H1 (cell line): ENCODE data around the gene PDE1C. TPM values are rescaled to one million over a fixed set of nuclear protein-coding genes. Genes with fewer than 3 reads are reported as not detected.

Source experiments
- GTF2F1 ChIP-seq: IDR thresholded peaks from 2 replicates; pipeline ENCODE4 v1.6.1; 2012; ENCODE audit warnings: low read depth, low read length, improper control_type of control experiment, borderline replicate concordance
- YY1 ChIP-seq: IDR thresholded peaks from 2 replicates; pipeline ENCODE4 v1.6.1; 2011; ENCODE audit warnings: low read depth, mild to moderate bottlenecking, low read length
- polyA plus RNA-seq, 7 experiments: library from polyadenylated mRNA; depleted of rRNA in 3 of 7; stranded (reverse) in 5 of 7; unstranded in 2 of 7; fragments of >200 nt in 5 of 7; fragments of 200-250 nt in 2 of 7; gene quantifications; 1 replicate in 5 of 7; 2 replicates in 1 of 7; 4 replicates in 1 of 7; pipeline versions ENCODE4 v1.2.1 to v1.2.3, GENCODE V29; 2011 to 2013; ENCODE audit warnings: missing spikeins in 2 of 7, mixed read lengths in 2 of 7
- total RNA-seq: library from RNA; stranded (reverse); fragmentation: NEBNext Ultra II Directional; extraction: Animal tissue kit (Norgen Biotek cat#: 25700); gene quantifications from 2 replicates; pipeline ENCODE4 v1.2.1, GENCODE V29; 2021
- TF ChIP-seq, protein P1 (sequence below), 3 experiments: IDR thresholded peaks; 1 replicate in 2 of 3; 2 replicates in 1 of 3; pipeline versions ENCODE4 v1.5.1 to v1.6.1; 2011; ENCODE audit warnings: low read length in 3 of 3, mild to moderate bottlenecking in 3 of 3, inconsistent platforms in 2 of 3, low read depth in 1 of 3, moderate library complexity in 1 of 3; ENCODE audit not compliant: insufficient read depth in 1 of 3; ENCODE audit errors: control extremely low read depth in 1 of 3

The PDE1C gene
- total and polyA plus RNA-seq, 2 of the 8 experiments (the other 6 are each of a cell fraction or from before 2014, with no cell fraction given): 0.11 to 1.1 TPM

DNA sequence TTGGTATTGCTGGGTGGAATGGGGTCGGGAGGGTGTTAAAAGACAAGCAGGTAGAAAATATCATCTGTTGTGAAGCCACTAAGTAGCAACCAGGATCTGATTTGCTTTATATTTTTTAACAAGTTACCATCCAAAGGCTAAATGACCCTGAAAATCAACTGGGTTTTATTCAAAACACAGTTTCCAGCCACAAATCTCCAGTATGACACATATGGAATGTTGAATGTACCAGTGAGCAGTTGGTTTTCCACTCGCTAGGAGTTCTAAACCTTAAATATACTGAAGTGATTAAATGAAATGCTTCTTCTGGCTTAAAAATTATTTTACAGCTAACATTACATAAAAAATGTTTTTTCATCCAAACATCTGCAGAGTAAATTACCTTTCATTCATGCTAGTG, 112.5 kb downstream of the PDE1C start (continued):
- TF ChIP-seq, protein P1, sequence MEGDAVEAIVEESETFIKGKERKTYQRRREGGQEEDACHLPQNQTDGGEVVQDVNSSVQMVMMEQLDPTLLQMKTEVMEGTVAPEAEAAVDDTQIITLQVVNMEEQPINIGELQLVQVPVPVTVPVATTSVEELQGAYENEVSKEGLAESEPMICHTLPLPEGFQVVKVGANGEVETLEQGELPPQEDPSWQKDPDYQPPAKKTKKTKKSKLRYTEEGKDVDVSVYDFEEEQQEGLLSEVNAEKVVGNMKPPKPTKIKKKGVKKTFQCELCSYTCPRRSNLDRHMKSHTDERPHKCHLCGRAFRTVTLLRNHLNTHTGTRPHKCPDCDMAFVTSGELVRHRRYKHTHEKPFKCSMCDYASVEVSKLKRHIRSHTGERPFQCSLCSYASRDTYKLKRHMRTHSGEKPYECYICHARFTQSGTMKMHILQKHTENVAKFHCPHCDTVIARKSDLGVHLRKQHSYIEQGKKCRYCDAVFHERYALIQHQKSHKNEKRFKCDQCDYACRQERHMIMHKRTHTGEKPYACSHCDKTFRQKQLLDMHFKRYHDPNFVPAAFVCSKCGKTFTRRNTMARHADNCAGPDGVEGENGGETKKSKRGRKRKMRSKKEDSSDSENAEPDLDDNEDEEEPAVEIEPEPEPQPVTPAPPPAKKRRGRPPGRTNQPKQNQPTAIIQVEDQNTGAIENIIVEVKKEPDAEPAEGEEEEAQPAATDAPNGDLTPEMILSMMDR (IDR thresholded peaks at IDR 0.05; ENCODE audit: control extremely low read depth in 1 of 3, insufficient read depth in 1 of 3, low read depth in 1 of 3, low read length in 3 of 3): no peak
- TF ChIP-seq GTF2F1: no peak
- TF ChIP-seq YY1: no peak
